WTC11 (cell line): ENCODE data around the gene ITGAV.

Experiments used
- ATF2 ChIP-seq: sonication (generic); formaldehyde crosslinking; IDR thresholded peaks from 2 replicates; pipeline ENCODE4 v1.8.1; 2022; ENCODE audit warnings: low read depth, missing genetic modification reagents, borderline replicate concordance
- CTCF ChIP-seq: fragments of 200-600 bp; IDR thresholded peaks from 2 replicates; pipeline ENCODE4 v1.8.0; 2022; ENCODE audit warnings: antibody characterized with exemption
- FOXJ3 ChIP-seq: sonication (generic); formaldehyde crosslinking; IDR thresholded peaks from 2 replicates; pipeline ENCODE4 v1.9.0; 2021; ENCODE audit warnings: missing genetic modification reagents, mild to moderate bottlenecking, borderline replicate concordance
- FOXK1 ChIP-seq: sonication (generic); formaldehyde crosslinking; IDR thresholded peaks from 2 replicates; pipeline ENCODE4 v1.8.0; 2022; ENCODE audit warnings: mild to moderate bottlenecking, moderate library complexity, missing genetic modification reagents
- IRF1 ChIP-seq: sonication (generic); formaldehyde crosslinking; IDR thresholded peaks from 2 replicates; pipeline ENCODE4 v1.8.0; 2023; ENCODE audit warnings: missing genetic modification reagents
- KAT7 ChIP-seq: sonication (generic); formaldehyde crosslinking; IDR thresholded peaks from 2 replicates; pipeline ENCODE4 v1.8.1; 2023; ENCODE audit warnings: missing genetic modification reagents, mild to moderate bottlenecking, borderline replicate concordance
- NFE2L1 ChIP-seq: sonication (generic); formaldehyde crosslinking; IDR thresholded peaks from 2 replicates; pipeline ENCODE4 v1.8.1; 2023; ENCODE audit warnings: missing genetic modification reagents
- NR3C1 ChIP-seq: sonication (generic); formaldehyde crosslinking; conservative IDR thresholded peaks from 2 replicates; pipeline ENCODE4 v1.8.1; 2023; ENCODE audit warnings: low read depth, mild to moderate bottlenecking, missing genetic modification reagents
- RELA ChIP-seq: sonication (generic); formaldehyde crosslinking; IDR thresholded peaks from 2 replicates; pipeline ENCODE4 v1.8.1; 2022; ENCODE audit warnings: missing genetic modification reagents, mild to moderate bottlenecking, borderline replicate concordance
- SP1 ChIP-seq: sonication (generic); formaldehyde crosslinking; conservative IDR thresholded peaks from 2 replicates; pipeline ENCODE4 v1.8.1; 2022; ENCODE audit warnings: missing genetic modification reagents
- TP53 ChIP-seq: sonication (generic); formaldehyde crosslinking; IDR thresholded peaks from 2 replicates; pipeline ENCODE4 v1.8.1; 2023; ENCODE audit warnings: mild to moderate bottlenecking, missing genetic modification reagents
- TF ChIP-seq, protein P1 (sequence below): sonication (generic); formaldehyde crosslinking; IDR thresholded peaks from 2 replicates; pipeline ENCODE4 v1.8.0; 2022; ENCODE audit warnings: mild to moderate bottlenecking, missing genetic modification reagents
- TF ChIP-seq, protein P2 (sequence below): sonication (generic); formaldehyde crosslinking; IDR thresholded peaks from 2 replicates; pipeline ENCODE4 v1.8.1; 2023; ENCODE audit warnings: mild to moderate bottlenecking, moderate library complexity, missing genetic modification reagents
- TF ChIP-seq, protein P3 (sequence below): sonication (generic); formaldehyde crosslinking; IDR thresholded peaks from 2 replicates; pipeline ENCODE4 v1.8.0; 2023; ENCODE audit warnings: mild to moderate bottlenecking, missing genetic modification reagents

DNA sequence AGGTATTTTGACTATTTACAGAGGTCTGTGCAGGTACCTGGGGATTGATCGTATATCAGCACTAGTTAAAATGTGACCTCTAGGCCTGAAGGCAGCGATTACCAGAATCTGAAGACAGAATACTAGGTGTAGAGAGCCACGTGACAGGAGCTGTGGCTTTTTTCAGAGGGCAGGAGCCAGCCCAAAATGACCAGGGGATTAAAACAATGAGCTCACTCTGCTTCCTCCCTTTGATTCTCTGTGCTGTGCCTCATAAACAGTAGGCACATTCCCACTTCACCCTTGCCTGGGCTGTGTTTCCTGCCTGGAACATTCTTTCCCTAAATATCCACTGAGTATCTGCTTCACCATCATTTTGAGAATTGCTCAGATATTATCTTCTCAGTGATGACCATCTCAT is 15.2 kb downstream of the ITGAV start:
- no peak for TF ChIP-seq NFE2L1 (CRISPR knock-in tag)
- TF ChIP-seq CTCF = no peak
- TF ChIP-seq, protein P1, sequence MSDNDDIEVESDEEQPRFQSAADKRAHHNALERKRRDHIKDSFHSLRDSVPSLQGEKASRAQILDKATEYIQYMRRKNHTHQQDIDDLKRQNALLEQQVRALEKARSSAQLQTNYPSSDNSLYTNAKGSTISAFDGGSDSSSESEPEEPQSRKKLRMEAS (CRISPR knock-in tag) = no peak
- no peak for TF ChIP-seq FOXJ3 (CRISPR knock-in tag)
- no peak for TF ChIP-seq SP1 (CRISPR knock-in tag)
- TF ChIP-seq, protein P2, sequence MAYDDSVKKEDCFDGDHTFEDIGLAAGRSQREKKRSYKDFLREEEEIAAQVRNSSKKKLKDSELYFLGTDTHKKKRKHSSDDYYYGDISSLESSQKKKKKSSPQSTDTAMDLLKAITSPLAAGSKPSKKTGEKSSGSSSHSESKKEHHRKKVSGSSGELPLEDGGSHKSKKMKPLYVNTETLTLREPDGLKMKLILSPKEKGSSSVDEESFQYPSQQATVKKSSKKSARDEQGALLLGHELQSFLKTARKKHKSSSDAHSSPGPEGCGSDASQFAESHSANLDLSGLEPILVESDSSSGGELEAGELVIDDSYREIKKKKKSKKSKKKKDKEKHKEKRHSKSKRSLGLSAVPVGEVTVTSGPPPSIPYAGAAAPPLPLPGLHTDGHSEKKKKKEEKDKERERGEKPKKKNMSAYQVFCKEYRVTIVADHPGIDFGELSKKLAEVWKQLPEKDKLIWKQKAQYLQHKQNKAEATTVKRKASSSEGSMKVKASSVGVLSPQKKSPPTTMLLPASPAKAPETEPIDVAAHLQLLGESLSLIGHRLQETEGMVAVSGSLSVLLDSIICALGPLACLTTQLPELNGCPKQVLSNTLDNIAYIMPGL = no peak
- no peak for TF ChIP-seq ATF2 (CRISPR knock-in tag)
- no peak for TF ChIP-seq RELA (CRISPR knock-in tag)
- no peak for TF ChIP-seq NR3C1 (CRISPR knock-in tag)
- no peak for TF ChIP-seq IRF1 (CRISPR knock-in tag)
- no peak for TF ChIP-seq KAT7 (CRISPR knock-in tag)
- no peak for TF ChIP-seq FOXK1 (CRISPR knock-in tag)
- TF ChIP-seq, protein P3, sequence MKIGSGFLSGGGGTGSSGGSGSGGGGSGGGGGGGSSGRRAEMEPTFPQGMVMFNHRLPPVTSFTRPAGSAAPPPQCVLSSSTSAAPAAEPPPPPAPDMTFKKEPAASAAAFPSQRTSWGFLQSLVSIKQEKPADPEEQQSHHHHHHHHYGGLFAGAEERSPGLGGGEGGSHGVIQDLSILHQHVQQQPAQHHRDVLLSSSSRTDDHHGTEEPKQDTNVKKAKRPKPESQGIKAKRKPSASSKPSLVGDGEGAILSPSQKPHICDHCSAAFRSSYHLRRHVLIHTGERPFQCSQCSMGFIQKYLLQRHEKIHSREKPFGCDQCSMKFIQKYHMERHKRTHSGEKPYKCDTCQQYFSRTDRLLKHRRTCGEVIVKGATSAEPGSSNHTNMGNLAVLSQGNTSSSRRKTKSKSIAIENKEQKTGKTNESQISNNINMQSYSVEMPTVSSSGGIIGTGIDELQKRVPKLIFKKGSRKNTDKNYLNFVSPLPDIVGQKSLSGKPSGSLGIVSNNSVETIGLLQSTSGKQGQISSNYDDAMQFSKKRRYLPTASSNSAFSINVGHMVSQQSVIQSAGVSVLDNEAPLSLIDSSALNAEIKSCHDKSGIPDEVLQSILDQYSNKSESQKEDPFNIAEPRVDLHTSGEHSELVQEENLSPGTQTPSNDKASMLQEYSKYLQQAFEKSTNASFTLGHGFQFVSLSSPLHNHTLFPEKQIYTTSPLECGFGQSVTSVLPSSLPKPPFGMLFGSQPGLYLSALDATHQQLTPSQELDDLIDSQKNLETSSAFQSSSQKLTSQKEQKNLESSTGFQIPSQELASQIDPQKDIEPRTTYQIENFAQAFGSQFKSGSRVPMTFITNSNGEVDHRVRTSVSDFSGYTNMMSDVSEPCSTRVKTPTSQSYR (CRISPR knock-in tag) = no peak
- no peak for TF ChIP-seq TP53 (CRISPR knock-in tag)
